Measurements from ENCODE around the gene APOL6. TPM values are rescaled to one million over a fixed set of nuclear protein-coding genes. Genes with fewer than 3 reads are reported as not detected.

APOL6 gene
- total and polyA plus RNA-seq, 7 donors = 0.87 to 9.5 (median 2.4) TPM

- no peak for TF ChIP-seq CTCF (IDR thresholded peaks at IDR 0.05)
Measured at GRCh38 chr22:35712672-35713071, 64.4 kb downstream of the APOL6 start.

DNA sequence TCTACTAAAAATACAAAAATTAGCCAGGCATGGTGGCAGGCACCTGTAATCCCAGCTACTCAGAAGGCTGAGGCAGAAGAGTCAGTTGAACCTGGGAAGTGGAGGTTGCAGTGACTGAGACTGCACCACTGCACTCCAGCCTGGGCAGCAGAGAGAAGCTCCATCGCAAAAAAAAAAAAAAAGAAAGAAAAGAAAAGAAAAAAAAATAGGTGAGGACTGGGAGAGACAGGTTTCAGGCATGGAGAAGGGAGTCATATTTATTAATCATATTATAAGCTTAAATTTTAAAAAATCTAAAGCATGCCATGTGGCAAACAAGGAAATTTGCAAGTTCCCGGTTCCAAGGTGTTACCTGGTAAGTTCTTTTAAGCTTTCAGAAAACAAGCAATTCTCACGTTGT is 69.3 kb downstream of the APOL6 start, which contains the start of gene APOL5:
APOL5 (plus strand) TSS at position 301 of the 400 bp plus-strand sequence; CDS start at position 301, 0 bp downstream.
- Histone ChIP-seq H3K27ac (no peak within 1 kb of the TSS), H3K36me3 (ENCODE audit: insufficient read depth in 1 of 2, low read depth in 1 of 2) (no peaks in the 10 kb centered on the region), H3K4me1 (no peaks in the 10 kb centered on the region), H3K4me3 (no peak within 1 kb of the TSS), H3K27me3 (ENCODE audit: insufficient read depth in 3 of 3, low read length in 2 of 3) (no peaks in the 10 kb centered on the region), H3K9me3 (no peaks in the 10 kb centered on the region)
- ATAC-seq (no peak), DNase-seq (no peak)
- intact Hi-C loops (cut with DNase I) = no loop called here
- no peak for TF ChIP-seq CTCF (IDR thresholded peaks at IDR 0.05)
- 78 to 82% (median 80%) methylated on average over 3 of the region's 3 CpGs for WGBS, 3 donors

More at GRCh38 chr22:35712672-35713071, 64.4 kb downstream of the APOL6 start:
- intact Hi-C loops (cut with DNase I) = no loop called here
- ATAC-seq = no peak
- Histone ChIP-seq H3K36me3 (ENCODE audit: insufficient read depth in 1 of 2, low read depth in 1 of 2) (no peaks in the 10 kb centered on the region), H3K27ac (no peak overlapping the region), H3K4me3 (no peak overlapping the region), H3K4me1 (no peaks in the 10 kb centered on the region), H3K9me3 (no peaks in the 10 kb centered on the region), H3K27me3 (ENCODE audit: insufficient read depth in 3 of 3, low read length in 2 of 3) (no peaks in the 10 kb centered on the region)
- no peak for DNase-seq
- 90 to 94% (median 93%) methylated on average over 2 of the region's 2 CpGs for WGBS, 3 donors

Other genes with a start within 250 kb of the APOL6 start
- gene MCM5, start 248.3 kb upstream of the APOL6 start, total RNA-seq = 10 to 100 TPM in 3 of 4 donors, 1 to 10 TPM in 1; 9.1 to 13.6 (median 10.9) TPM
- gene MCM5, start 248.3 kb upstream of the APOL6 start, polyA plus RNA-seq = 1 to 10 TPM; 6.4 to 7.3 (median 6.9) TPM
- gene RASD2, start 107.6 kb upstream of the APOL6 start, total RNA-seq = 1 to 10 TPM; 3.5 to 6.1 (median 3.7) TPM
- 1 to 10 TPM; 2.0 to 2.1 (median 2.1) TPM for gene RASD2, start 107.6 kb upstream of the APOL6 start, polyA plus RNA-seq
- 1,000 to 10,000 TPM; 6,836 to 9,981 (median 8,612) TPM for gene MB, start 31.1 kb upstream of the APOL6 start, total RNA-seq
- gene MB, start 31.1 kb upstream of the APOL6 start, polyA plus RNA-seq = over 10,000 TPM in 2 of 3 donors, 1,000 to 10,000 TPM in 1; 9,385 to 12,606 (median 10,019) TPM
- gene APOL5, start 69.4 kb downstream of the APOL6 start, total RNA-seq = under 1 TPM in 1 of 4 donors, not detected in 3; 0.45 TPM
- under 1 TPM; 0.04 to 0.15 (median 0.04) TPM for gene APOL5, start 69.4 kb downstream of the APOL6 start, polyA plus RNA-seq